ENCODE measurements around the gene PLK3.
"Not testable (repeated sequence)": the region's sequence is repeated elsewhere in the genome, so short reads cannot be mapped to it uniquely, and the experiment has no call there.

Gene PLK3

DNA sequence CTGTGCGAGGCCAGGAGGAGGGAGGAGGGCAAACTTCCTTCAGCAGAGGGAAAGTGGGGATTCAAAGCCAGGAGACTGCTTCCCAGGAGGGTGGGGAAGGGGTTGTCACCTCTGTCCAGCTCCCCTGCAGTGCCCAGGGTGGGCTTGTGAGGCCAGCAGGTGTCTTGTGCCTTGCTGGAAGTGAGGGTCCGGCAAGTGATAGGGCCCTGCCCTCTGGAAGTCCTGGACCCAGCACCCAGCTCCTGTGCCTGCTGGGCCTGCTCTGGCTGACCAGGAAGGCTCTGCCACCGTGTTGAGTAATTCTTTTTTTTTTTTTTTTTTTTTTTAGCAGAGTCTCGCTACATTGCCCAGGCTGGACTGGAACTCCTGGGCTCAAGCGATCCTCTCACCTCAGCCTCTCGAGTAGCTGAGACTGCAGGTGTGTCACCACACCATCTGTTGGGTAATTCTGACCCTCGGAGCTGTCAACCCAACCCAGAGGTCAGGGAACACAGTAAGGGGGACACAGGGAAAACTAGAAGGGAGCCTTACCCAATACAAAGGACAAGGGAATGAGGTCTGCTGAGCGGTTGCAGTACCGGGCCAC is 13.2 kb upstream of the PLK3 start:
- in situ Hi-C loops (cut with MboI; ENCODE audit: low sequenced_read_pairs) = no loop called here

DNA sequence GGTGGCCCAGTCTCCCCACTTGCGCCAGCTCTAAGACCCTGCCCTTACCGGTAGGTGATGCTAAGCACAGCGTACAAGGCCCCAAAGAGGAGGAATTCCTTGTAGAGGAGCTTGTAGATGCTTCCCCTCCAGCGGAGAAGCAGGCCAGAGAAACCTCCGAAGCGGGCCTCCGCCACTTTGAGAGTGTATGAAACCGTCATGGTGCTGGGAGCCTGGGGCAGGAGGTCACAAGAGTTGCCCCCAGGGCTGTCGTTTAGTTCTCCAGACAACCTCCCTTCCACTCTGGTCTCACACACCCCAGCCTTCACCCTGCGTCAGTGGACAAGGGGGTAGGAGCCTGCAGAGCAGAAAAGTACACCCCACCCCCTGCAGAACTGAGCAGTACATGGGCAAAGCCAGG is 12.7 kb upstream of the PLK3 start:
- in situ Hi-C loops (cut with MboI; ENCODE audit: low sequenced_read_pairs) = no loop called here

DNA sequence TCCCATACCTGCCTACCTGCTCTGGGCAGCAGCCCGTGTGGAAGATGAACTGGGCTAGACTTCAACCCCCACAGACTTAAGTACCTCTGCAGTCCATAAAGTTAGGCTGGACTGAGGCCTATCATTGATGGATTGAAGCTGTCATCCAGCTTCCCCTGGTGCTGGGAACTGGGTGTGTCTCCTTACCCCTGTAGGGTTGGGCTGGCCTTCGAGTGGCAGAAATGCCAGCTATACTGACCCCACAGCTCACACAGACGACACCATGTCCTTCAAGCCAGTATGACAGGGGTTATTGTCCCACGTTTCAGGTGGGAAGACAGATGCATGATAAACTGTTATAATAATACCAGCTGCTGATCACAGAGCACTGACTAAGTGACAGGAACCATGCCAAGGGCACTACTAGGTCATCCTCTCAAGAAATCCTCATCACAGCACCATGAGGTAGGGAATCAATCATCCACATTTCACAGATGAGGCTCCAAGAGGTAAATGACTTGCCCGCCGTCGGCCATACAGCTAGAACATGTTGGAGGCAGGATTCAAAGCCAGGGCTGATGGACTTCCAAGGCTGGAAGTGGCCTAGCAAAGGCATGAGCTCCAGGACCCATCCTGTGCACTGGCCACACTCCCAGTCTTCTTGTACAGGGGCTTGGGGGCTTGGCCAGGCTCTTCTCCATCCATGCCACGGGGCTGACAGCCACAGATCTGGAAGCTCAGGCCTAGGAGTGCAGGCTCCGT is 11.9 kb upstream of the PLK3 start, which contains the start of gene BEST4:
Gene BEST4, minus strand, starts transcription at position 51 of the 741 bp plus-strand sequence. CDS start 465 bp downstream, outside the sequence.
- in situ Hi-C loops (cut with MboI; ENCODE audit: low sequenced_read_pairs) = no loop called here

DNA sequence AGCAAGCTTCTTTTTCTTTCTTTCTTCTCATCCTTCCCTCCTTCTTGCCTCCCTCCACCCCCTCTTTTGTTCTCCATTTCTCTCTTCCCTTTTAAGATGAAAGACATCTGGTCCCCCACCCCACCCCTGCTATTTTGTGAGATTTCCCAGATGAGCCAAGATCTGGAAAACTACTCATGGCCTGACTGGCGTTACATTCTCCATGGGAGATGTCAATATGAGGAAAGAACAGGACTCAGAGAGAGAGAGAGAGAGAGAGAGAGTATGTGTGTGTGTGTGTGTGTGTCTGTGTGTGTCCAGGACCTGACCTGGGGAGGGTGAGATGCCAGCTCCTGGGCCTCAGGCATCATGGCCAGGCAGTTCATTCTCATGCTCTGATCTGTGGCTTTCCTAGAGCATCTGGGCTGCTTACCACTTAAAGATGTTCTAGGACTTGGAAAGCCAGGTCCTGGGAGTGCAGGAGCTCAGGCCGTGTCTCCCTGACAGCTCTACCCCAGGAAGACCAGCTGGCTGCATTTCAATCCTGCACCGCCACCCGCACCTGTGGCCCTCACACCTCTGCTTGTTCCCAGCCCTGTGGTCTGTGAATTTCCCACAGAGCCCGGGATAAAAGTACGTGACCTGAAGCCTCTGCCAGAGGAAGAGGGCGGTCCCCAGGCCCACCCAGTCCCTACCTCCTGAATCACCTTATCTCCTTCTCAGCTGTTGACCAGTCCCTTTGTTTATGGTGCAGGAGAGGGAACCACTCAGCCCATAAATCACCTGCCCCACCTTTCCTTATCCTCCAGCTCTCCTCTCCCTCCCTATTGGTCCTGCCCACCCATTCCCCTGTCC is 9.0 kb upstream of the PLK3 start:
- in situ Hi-C loops (cut with MboI; ENCODE audit: low sequenced_read_pairs) = no loop called here

DNA sequence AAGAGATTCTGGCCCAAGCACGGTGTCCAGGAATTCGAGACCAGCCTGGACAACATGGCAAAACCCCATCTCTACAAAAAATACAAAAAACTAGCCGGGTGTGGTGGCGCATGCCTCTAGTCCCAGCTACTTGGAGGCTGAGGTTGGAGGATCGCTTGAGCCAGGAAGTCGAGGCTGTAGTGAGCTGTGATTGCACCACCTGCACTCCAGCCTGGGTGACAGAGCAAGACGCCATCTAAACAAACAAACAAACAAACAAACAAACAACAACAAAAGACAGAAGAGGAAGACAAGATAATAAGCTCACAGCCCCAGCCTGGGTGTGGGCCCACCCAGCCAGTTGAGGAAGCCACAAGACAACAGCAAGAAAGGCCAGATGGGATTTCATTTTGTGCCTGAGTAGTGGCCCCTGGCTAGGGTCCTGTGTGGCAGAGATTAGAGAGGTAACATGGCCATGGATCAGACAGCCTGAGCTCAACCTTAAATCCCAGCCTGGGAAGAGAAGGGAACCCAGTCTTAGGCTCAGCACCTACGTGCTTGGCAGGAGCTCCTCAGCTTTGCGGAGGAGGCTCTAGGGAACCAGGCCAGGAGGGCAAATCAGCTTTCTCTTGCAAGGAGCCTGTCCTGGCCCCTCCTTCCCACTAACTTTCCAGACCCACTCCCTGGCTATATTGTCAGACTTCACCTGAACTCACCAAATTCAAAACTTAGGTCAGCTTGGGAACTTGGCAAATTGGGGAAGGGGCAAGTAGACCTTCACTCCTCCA is 7.3 kb upstream of the PLK3 start:
- in situ Hi-C loops (cut with MboI; ENCODE audit: low sequenced_read_pairs) = no loop called here

DNA sequence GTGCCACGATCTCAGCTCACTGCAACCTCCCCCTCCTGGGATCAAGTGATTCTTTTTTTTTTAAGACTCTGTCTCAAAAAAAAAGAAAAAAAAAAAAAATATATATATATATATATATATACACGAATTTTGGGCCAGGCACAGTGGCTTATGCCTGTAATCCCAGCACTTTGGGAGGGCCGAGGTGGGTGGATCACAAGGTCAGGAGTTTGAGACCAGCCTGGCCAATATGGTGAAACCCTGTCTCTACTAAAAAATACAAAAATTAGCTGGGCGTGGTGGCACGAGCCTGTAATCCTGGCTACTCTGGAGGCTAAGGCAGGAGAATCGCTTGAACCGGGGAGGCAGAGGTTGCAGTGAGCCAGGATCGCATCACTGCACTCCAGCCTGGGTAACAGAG is 2.3 kb upstream of the PLK3 start:
- in situ Hi-C loops (cut with MboI; ENCODE audit: low sequenced_read_pairs) = not testable (repeated sequence)

GRCh38 chr1:44798481-44799365 is 1.5 kb upstream of the PLK3 start:
- in situ Hi-C loops (cut with MboI; ENCODE audit: low sequenced_read_pairs) = no loop called here

GRCh38 chr1:44801491-44802305 is 1.5 kb downstream of the PLK3 start:
- in situ Hi-C loops (cut with MboI; ENCODE audit: low sequenced_read_pairs) = no loop called here

DNA sequence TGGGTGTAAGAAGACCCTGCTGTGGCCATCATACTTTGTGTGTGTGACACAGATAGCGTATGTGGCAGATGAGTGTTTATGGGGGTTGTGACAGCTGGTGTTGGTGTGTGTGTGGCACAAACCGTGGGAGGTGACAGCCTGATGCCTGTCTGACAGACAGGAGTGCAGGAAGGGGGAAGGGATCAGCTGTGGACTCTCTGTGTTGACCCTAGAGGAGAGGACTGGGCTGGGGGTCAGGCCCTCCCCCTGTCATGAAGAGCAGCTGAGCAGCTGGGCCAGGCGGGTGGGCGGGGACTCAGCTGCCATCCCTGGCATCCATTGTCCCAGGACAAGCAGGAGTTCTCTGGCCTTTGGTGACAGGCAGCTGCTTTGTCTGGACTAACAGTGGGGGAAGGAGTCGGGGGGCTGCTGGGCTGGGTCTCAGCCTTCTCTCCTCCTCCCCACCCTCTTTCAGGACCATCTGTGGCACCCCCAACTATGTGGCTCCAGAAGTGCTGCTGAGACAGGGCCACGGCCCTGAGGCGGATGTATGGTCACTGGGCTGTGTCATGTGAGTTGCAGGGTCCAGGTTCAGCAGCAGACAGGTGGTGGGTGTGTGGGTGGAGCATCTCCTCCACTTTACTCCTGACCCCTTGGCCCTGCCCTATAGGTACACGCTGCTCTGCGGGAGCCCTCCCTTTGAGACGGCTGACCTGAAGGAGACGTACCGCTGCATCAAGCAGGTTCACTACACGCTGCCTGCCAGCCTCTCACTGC is 2.3 kb downstream of the PLK3 start:
- in situ Hi-C loops (cut with MboI; ENCODE audit: low sequenced_read_pairs) = no loop called here

- in situ Hi-C loops (cut with MboI; ENCODE audit: low sequenced_read_pairs) = no loop called here
Measured at GRCh38 chr1:44803062-44803311, 2.8 kb downstream of the PLK3 start.

- in situ Hi-C loops (cut with MboI; ENCODE audit: low sequenced_read_pairs) = no loop called here
Measured at GRCh38 chr1:44803312-44804095, 3.3 kb downstream of the PLK3 start.

- in situ Hi-C loops (cut with MboI; ENCODE audit: low sequenced_read_pairs) = no loop called here
Measured at GRCh38 chr1:44805311-44806024, 5.3 kb downstream of the PLK3 start.

DNA sequence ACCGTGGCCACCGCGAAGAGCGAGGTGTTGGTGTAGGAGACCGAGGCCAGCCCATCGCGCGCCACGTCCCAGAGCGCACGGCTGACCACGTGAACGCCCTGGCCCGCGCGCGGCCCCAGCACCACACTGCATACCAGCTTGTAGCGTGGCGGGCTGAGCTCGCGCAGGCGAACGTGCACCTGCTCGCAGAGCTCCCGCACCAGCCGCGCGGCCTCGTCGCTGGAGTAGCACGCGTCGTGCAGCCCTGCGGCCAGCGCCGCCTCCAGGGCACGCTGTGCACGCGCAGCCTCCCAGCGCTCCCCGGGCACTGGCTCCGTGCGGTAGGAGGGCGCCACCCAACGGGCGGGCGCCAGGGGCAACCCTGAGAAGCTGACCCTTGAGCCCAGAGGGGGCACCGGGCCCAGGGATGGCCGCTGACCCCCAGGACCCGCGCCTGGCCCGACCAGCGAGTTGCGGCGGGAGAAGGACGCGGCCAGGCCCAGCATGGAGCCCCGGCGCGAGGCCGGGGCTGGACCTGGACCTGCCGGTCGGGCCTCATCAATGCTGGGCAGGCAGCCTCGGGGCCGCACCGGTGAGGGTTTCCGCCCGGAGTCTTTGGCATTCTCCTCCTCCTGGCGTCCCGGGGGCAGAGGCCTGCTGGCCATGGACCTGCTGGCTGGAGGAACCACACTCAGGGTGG is 6.0 kb downstream of the PLK3 start:
- in situ Hi-C loops (cut with MboI; ENCODE audit: low sequenced_read_pairs) = no loop called here

DNA sequence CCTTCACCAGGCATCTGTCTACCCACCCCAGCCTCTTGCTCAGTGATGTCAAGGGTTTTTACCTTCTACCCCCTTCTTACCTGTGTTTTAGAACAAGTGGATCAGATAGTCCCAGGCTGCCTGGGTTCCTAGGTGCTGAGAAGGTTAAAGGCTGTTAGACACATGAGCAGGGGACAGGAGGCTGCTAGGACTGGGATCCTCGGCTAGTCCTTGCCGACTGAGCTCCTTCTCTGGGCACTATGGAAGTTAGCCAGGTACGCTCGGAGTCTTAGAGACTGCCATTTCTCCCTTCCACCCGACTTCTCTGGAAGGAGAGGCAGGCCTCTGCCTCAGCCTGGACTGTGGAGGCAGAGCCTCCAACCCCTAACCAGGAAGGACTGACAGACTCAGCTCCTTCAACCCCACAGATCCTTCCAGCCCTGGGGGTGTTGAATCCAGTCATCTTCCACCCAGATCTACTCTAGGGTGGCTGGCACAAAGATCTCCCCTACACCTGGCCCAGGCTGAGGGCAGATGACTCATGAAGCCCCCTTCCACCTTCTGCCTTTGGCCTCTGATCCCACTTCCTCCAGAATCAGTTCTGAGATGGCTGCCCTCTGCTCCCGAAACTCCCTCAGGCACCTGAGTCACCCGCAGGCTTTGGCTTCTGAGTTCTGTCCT is 6.7 kb downstream of the PLK3 start, which contains the start of gene DYNLT4:
Gene DYNLT4, minus strand, starts transcription at position 648 of the 660 bp plus-strand sequence. CDS start 683 bp downstream, outside the sequence.
- in situ Hi-C loops (cut with MboI; ENCODE audit: low sequenced_read_pairs) = no loop called here

GRCh38 chr1:44807364-44808062 is 7.3 kb downstream of the PLK3 start:
- in situ Hi-C loops (cut with MboI; ENCODE audit: low sequenced_read_pairs) = no loop called here
